ENCODE measurements around the gene USP3. TPM values are rescaled to one million over a fixed set of nuclear protein-coding genes. Genes with fewer than 3 reads are reported as not detected.

Gene USP3
- total RNA-seq, 2 donors from 2014 or later: 48.8 to 50.1 TPM

DNA sequence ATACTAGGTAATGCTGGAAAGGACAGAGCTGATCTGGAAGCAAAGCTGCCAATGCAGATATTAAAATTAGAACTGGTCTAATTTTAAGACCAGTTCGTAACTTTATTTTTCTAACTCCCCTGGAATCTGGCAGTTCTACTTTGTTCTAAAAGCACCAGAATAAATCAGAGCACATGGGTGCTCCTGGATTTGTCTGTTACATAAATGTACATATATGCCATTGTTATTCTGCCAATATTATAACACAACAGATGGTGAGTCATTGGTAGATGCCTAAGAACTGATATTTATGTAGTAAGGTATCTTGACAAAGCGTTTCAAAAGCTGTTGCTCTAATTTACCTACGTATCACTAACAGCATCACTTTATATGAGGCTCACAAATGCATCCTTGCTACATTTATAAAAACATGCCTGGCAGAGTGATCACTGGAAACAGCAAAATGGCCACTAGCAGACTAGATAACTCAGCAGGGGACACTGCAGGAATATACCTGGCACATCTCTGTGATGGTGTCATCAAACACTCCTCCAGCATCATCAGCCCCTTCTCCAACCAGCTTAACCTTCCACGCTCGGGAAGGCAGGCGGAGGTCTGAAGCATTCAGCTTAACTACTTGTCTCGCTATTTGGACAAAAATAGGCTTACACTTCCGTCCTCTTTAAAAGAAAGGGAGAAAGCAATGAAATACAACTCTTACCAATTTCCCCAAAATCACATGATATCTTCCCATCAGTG is 119.0 kb downstream of the USP3 start:
- Histone ChIP-seq H3K27ac (no peak overlapping the region), H3K9me3 (no peaks in the 10 kb centered on the region), H3K27me3 (no peaks in the 10 kb centered on the region), H3K36me3 (replicated peaks in 1 of 2; ENCODE audit: insufficient read depth in 1 of 2, low read depth in 2 of 2) (peaks cover 0 to 23% of the 10 kb centered on the region in 2 donors), H3K4me1 (no peaks in the 10 kb centered on the region), H3K4me3 (no peak overlapping the region)
- 93 to 96% methylated on average over 8 of the region's 8 CpGs for WGBS, 2 donors
- intact Hi-C loops (cut with DNase I): no loop called here
- no peak for TF ChIP-seq CTCF (IDR thresholded peaks at IDR 0.05)
- TF ChIP-seq POLR2A (IDR thresholded peaks at IDR 0.05): no peak
- no peak for ATAC-seq
- DNase-seq: no peak

DNA sequence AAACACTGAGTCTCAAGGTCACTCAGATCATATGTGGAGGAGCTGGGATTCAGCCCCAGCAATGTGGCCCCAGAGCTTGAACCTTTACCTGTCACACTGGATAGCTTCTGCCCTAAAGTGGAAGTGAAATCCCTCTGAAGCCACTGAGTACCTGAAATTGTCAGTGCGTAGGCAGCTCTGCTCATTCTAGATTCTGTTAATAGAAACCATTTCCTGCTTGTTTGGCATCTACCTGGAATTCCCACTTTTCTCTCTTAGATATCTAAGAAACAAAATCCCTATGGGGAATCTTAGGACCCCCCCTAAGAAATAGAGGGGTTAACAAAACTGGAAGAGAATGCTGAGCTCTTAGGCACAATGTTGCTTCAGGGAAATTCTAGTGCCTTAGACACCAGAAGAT is 122.6 kb downstream of the USP3 start:
- Histone ChIP-seq H3K27me3 (no peaks in the 10 kb centered on the region), H3K9me3 (no peaks in the 10 kb centered on the region), H3K36me3 (replicated peaks in 1 of 2; ENCODE audit: insufficient read depth in 1 of 2, low read depth in 2 of 2) (peaks cover 0 to 29% of the 10 kb centered on the region in 2 donors), H3K4me3 (no peak overlapping the region), H3K27ac (no peak overlapping the region), H3K4me1 (no peaks in the 10 kb centered on the region)
- DNase-seq (no peak), ATAC-seq (no peak)
- 80 to 100% methylated on average over 1 of the region's 1 CpG for WGBS, 2 donors
- TF ChIP-seq POLR2A (IDR thresholded peaks at IDR 0.05) (no peak), CTCF (IDR thresholded peaks at IDR 0.05) (no peak)
- intact Hi-C loops (cut with DNase I): no loop called here

GRCh38 chr15:63628123-63628822 is 123.9 kb downstream of the USP3 start:
- no peaks in the 10 kb centered on the region for H3K27me3 ChIP-seq
- H3K9me3 ChIP-seq: no peaks in the 10 kb centered on the region
- TF ChIP-seq CTCF (IDR thresholded peaks at IDR 0.05): no peak
- TF ChIP-seq POLR2A (IDR thresholded peaks at IDR 0.05): no peak
- peaks cover 0 to 32% of the 10 kb centered on the region in 2 donors for H3K36me3 ChIP-seq (replicated peaks in 1 of 2; ENCODE audit: insufficient read depth in 1 of 2, low read depth in 2 of 2)
- no peak overlapping the region for H3K4me3 ChIP-seq
- H3K27ac ChIP-seq: peak overlapping the region in 2 of 4 donors; percentile 33 to 62
- WGBS, 2 donors: 75 to 77% methylated on average over 13 of the region's 13 CpGs
- intact Hi-C loops (cut with DNase I): no loop called here
- peak in 1 of 4 donors; percentile 16 for DNase-seq
- peak; percentile 71 for ATAC-seq
- H3K4me1 ChIP-seq: no peaks in the 10 kb centered on the region

DNA sequence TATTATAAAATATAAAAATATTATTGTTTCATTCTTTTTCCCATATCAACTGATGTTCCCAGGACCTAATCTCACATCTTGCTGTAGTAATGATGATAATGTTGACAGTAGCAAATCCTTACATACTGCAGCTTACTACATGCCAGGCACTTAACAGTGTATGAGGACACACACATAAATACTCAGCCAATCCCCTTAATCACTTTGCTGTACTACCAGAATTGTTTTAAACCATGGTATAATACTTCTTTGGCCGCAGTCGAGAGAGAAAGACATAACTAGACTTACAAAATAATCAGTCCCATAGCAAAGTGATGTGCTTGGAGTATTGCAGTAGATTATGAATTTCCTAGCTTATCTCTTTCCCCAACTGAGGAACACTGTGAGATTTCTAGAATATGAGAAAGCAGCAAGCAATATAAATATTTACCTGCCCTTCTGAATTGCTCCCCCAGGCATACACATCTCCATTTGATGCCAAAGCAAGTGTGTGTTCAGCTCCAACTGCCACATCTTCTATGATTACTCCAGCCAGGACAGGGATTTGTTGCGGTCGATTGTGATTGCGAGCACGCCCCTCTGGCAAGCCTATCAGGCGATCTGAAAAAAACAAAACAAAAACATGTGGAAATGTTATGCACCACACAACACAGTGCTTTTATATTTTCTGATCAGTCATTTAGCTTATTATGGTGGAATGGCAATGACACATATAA is 125.8 kb downstream of the USP3 start:
- H3K4me1 ChIP-seq: no peaks in the 10 kb centered on the region
- no peaks in the 10 kb centered on the region for H3K9me3 ChIP-seq
- H3K27ac ChIP-seq: no peak overlapping the region
- ATAC-seq (no peak), DNase-seq (no peak)
- no peak overlapping the region for H3K4me3 ChIP-seq
- WGBS, 2 donors: 91% methylated on average over 7 of the region's 7 CpGs
- peaks cover 0 to 27% of the 10 kb centered on the region in 2 donors for H3K36me3 ChIP-seq (replicated peaks in 1 of 2; ENCODE audit: insufficient read depth in 1 of 2, low read depth in 2 of 2)
- no peaks in the 10 kb centered on the region for H3K27me3 ChIP-seq
- TF ChIP-seq POLR2A (IDR thresholded peaks at IDR 0.05) (no peak), CTCF (IDR thresholded peaks at IDR 0.05) (no peak)
- intact Hi-C loops (cut with DNase I): no loop called here

All from body of pancreas (tissue), 4 donors.